Osteoblast (primary cell): ENCODE results near the gene PLGRKT. TPM values are rescaled to one million over a fixed set of nuclear protein-coding genes. Genes with fewer than 3 reads are reported as not detected.

ENCODE experiments used
- DNase-seq: peaks from one replicate; pipeline ENCODE4 v3.0.0; 2011; ENCODE audit warnings: low spot score, mixed read lengths; ENCODE audit not compliant: insufficient read length; ENCODE audit errors: missing footprints
- H2AFZ ChIP-seq: 2 replicates; pipeline ENCODE4 v1.6.0; 2011; ENCODE audit warnings: mild to moderate bottlenecking, low read length
- H3K27ac ChIP-seq: 2 replicates; pipeline ENCODE4 v1.5.1; 2011; ENCODE audit warnings: mild to moderate bottlenecking, low read depth, low read length, moderate library complexity
- H3K27me3 ChIP-seq: 2 replicates; pipeline ENCODE4 v1.6.0; 2012; ENCODE audit warnings: mild to moderate bottlenecking, control low read depth, inconsistent platforms, low read length, moderate library complexity; ENCODE audit not compliant: insufficient read depth
- H3K36me3 ChIP-seq: 2 replicates; pipeline ENCODE4 v1.5.1; 2011; ENCODE audit warnings: mild to moderate bottlenecking, low read length, control low read depth, moderate library complexity; ENCODE audit not compliant: insufficient read depth
- H3K4me1 ChIP-seq: 2 replicates; pipeline ENCODE4 v1.5.1; 2011; ENCODE audit warnings: mild to moderate bottlenecking, low read length, control low read depth, moderate library complexity; ENCODE audit not compliant: insufficient read depth
- H3K4me2 ChIP-seq: 2 replicates; pipeline ENCODE4 v1.6.0; 2011; ENCODE audit warnings: mild to moderate bottlenecking, low read length; ENCODE audit not compliant: insufficient read depth
- H3K4me3 ChIP-seq: fragments of 200-600 bp; sonication (generic); 3 replicates; pipeline ENCODE4 v1.5.1; 2012; ENCODE audit warnings: mild to moderate bottlenecking, low read length, inconsistent platforms; ENCODE audit not compliant: insufficient read depth
- H3K79me2 ChIP-seq: 2 replicates; pipeline ENCODE4 v1.6.0; 2012; ENCODE audit warnings: mild to moderate bottlenecking, low read length, control low read depth, inconsistent platforms; ENCODE audit not compliant: insufficient read depth
- H3K9me3 ChIP-seq: 2 replicates; pipeline ENCODE4 v1.5.1; 2011; ENCODE audit warnings: low read depth, low read length, control low read depth
- H4K20me1 ChIP-seq: 2 replicates; pipeline ENCODE4 v1.6.0; 2012; ENCODE audit warnings: mild to moderate bottlenecking, low read length, control low read depth; ENCODE audit not compliant: insufficient read depth
- CTCF ChIP-seq: IDR thresholded peaks from 2 replicates; pipeline ENCODE4 v1.5.1; 2011; ENCODE audit warnings: mild to moderate bottlenecking, low read depth, low read length, moderate library complexity; ENCODE audit errors: extremely low read depth
- total RNA-seq: library from RNA; depleted of rRNA; stranded (reverse); fragments of >200 nt; gene quantifications from 2 replicates; pipeline ENCODE4 v1.2.3, GENCODE V29; 2012

The PLGRKT gene
- total RNA-seq, 1 donor = 15.6 TPM

GRCh38 chr9:5453004-5453403 lies 15.3 kb upstream of the PLGRKT start:
- Histone ChIP-seq H3K4me2 (peak overlapping the region; percentile 59), H3K79me2 (peaks cover 35% of the 10 kb centered on the region), H3K4me1 (peaks cover 49% of the 10 kb centered on the region), H3K36me3 (peaks cover 5% of the 10 kb centered on the region), H3K27ac (peak overlapping the region; percentile 64), H3K9me3 (no peaks in the 10 kb centered on the region), H3K27me3 (no peaks in the 10 kb centered on the region), H4K20me1 (no peaks in the 10 kb centered on the region), H2AFZ (no peak overlapping the region), H3K4me3 (no peak overlapping the region)
- TF ChIP-seq CTCF = no peak
- no peak for DNase-seq

GRCh38 chr9:5452286-5452609 lies 14.5 kb upstream of the PLGRKT start:
- H3K79me2 ChIP-seq = peaks cover 35% of the 10 kb centered on the region
- H3K9me3 ChIP-seq = no peaks in the 10 kb centered on the region
- H3K4me1 ChIP-seq = peaks cover 50% of the 10 kb centered on the region
- no peaks in the 10 kb centered on the region for H4K20me1 ChIP-seq
- H2AFZ ChIP-seq = no peak overlapping the region
- H3K36me3 ChIP-seq = peaks cover 2% of the 10 kb centered on the region
- H3K4me3 ChIP-seq = no peak overlapping the region
- DNase-seq = no peak
- no peak for TF ChIP-seq CTCF
- no peaks in the 10 kb centered on the region for H3K27me3 ChIP-seq
- no peak overlapping the region for H3K4me2 ChIP-seq
- H3K27ac ChIP-seq = peak overlapping the region; percentile 34

GRCh38 chr9:5450359-5451091 lies 12.8 kb upstream of the PLGRKT start, which contains the start of gene CD274:
Gene CD274 (plus strand): TSS chr9:5450542. CDS start chr9:5456114, 5,572 bp downstream.
- peak; percentile 88 for DNase-seq
- H2AFZ ChIP-seq = peak within 1 kb of the TSS; percentile 79
- no peaks in the 10 kb centered on the region for H3K9me3 ChIP-seq
- peaks cover 29% of the 10 kb centered on the region for H3K79me2 ChIP-seq
- peak within 1 kb of the TSS; percentile 73 for H3K4me3 ChIP-seq
- H3K27ac ChIP-seq = peak within 1 kb of the TSS; percentile 54
- peak within 1 kb of the TSS; percentile 87 for H3K4me2 ChIP-seq
- H3K27me3 ChIP-seq = no peaks in the 10 kb centered on the region
- no peaks in the 10 kb centered on the region for H3K36me3 ChIP-seq
- no peaks in the 10 kb centered on the region for H4K20me1 ChIP-seq
- TF ChIP-seq CTCF = peak; percentile 65
- H3K4me1 ChIP-seq = peaks cover 50% of the 10 kb centered on the region

- Histone ChIP-seq H2AFZ (peak overlapping the region; percentile 79), H4K20me1 (no peaks in the 10 kb centered on the region), H3K27me3 (no peaks in the 10 kb centered on the region), H3K27ac (peak overlapping the region; percentile 54), H3K4me2 (peak overlapping the region; percentile 87), H3K4me1 (peaks cover 42% of the 10 kb centered on the region), H3K9me3 (no peaks in the 10 kb centered on the region), H3K4me3 (peak overlapping the region; percentile 73), H3K36me3 (no peaks in the 10 kb centered on the region), H3K79me2 (peaks cover 29% of the 10 kb centered on the region)
- DNase-seq = no peak
- TF ChIP-seq CTCF = no peak
Observed at GRCh38 chr9:5449521-5450358, 12.0 kb upstream of the PLGRKT start.
